Osteoblast (primary cell): ENCODE results near the gene TTC13. TPM values are rescaled to one million over a fixed set of nuclear protein-coding genes. Genes with fewer than 3 reads are reported as not detected.

Source experiments
- DNase-seq: peaks from one replicate; pipeline ENCODE4 v3.0.0; 2011; ENCODE audit warnings: low spot score, mixed read lengths; ENCODE audit not compliant: insufficient read length; ENCODE audit errors: missing footprints
- H2AFZ ChIP-seq: 2 replicates; pipeline ENCODE4 v1.6.0; 2011; ENCODE audit warnings: mild to moderate bottlenecking, low read length
- H3K27ac ChIP-seq: 2 replicates; pipeline ENCODE4 v1.5.1; 2011; ENCODE audit warnings: mild to moderate bottlenecking, low read depth, low read length, moderate library complexity
- H3K27me3 ChIP-seq: 2 replicates; pipeline ENCODE4 v1.6.0; 2012; ENCODE audit warnings: mild to moderate bottlenecking, control low read depth, inconsistent platforms, low read length, moderate library complexity; ENCODE audit not compliant: insufficient read depth
- H3K36me3 ChIP-seq: 2 replicates; pipeline ENCODE4 v1.5.1; 2011; ENCODE audit warnings: mild to moderate bottlenecking, low read length, control low read depth, moderate library complexity; ENCODE audit not compliant: insufficient read depth
- H3K4me1 ChIP-seq: 2 replicates; pipeline ENCODE4 v1.5.1; 2011; ENCODE audit warnings: mild to moderate bottlenecking, low read length, control low read depth, moderate library complexity; ENCODE audit not compliant: insufficient read depth
- H3K4me2 ChIP-seq: 2 replicates; pipeline ENCODE4 v1.6.0; 2011; ENCODE audit warnings: mild to moderate bottlenecking, low read length; ENCODE audit not compliant: insufficient read depth
- H3K4me3 ChIP-seq: fragments of 200-600 bp; sonication (generic); 3 replicates; pipeline ENCODE4 v1.5.1; 2012; ENCODE audit warnings: mild to moderate bottlenecking, low read length, inconsistent platforms; ENCODE audit not compliant: insufficient read depth
- H3K79me2 ChIP-seq: 2 replicates; pipeline ENCODE4 v1.6.0; 2012; ENCODE audit warnings: mild to moderate bottlenecking, low read length, control low read depth, inconsistent platforms; ENCODE audit not compliant: insufficient read depth
- H3K9me3 ChIP-seq: 2 replicates; pipeline ENCODE4 v1.5.1; 2011; ENCODE audit warnings: low read depth, low read length, control low read depth
- H4K20me1 ChIP-seq: 2 replicates; pipeline ENCODE4 v1.6.0; 2012; ENCODE audit warnings: mild to moderate bottlenecking, low read length, control low read depth; ENCODE audit not compliant: insufficient read depth
- CTCF ChIP-seq: IDR thresholded peaks from 2 replicates; pipeline ENCODE4 v1.5.1; 2011; ENCODE audit warnings: mild to moderate bottlenecking, low read depth, low read length, moderate library complexity; ENCODE audit errors: extremely low read depth
- total RNA-seq: library from RNA; depleted of rRNA; stranded (reverse); fragments of >200 nt; gene quantifications from 2 replicates; pipeline ENCODE4 v1.2.3, GENCODE V29; 2012

Gene TTC13
- total RNA-seq, 1 donor: 15.9 TPM

DNA sequence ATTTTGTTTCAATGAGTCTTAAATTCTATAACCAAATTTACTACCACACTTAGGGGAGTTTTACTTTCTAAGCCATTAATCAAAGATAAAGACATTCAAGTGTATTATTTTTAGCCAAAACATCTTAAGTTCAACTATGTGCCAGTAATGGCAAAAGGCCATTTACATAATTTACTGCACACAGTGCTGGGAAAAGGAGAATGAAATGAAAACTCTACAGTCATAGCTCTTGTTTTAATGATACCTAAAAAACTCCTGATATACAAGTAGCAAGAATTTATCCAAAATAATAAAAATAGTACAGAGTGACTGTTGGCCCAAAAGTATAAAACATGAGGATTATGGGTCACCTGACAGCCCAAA lies 67.9 kb downstream of the TTC13 start:
- Histone ChIP-seq H3K27me3 (no peaks in the 10 kb centered on the region), H3K79me2 (no peaks in the 10 kb centered on the region), H2AFZ (no peak overlapping the region), H3K9me3 (no peaks in the 10 kb centered on the region), H3K4me3 (no peak overlapping the region), H3K27ac (no peak overlapping the region), H4K20me1 (no peaks in the 10 kb centered on the region), H3K4me1 (peaks cover 16% of the 10 kb centered on the region), H3K4me2 (no peak overlapping the region), H3K36me3 (peaks cover 12% of the 10 kb centered on the region)
- DNase-seq: no peak
- TF ChIP-seq CTCF: no peak

- H3K9me3 ChIP-seq: no peaks in the 10 kb centered on the region
- H3K79me2 ChIP-seq: no peaks in the 10 kb centered on the region
- H3K4me1 ChIP-seq: peaks cover 21% of the 10 kb centered on the region
- H3K4me2 ChIP-seq: no peak overlapping the region
- no peaks in the 10 kb centered on the region for H3K27me3 ChIP-seq
- no peak overlapping the region for H3K4me3 ChIP-seq
- DNase-seq: no peak
- H3K36me3 ChIP-seq: peaks cover 12% of the 10 kb centered on the region
- H4K20me1 ChIP-seq: no peaks in the 10 kb centered on the region
- no peak for TF ChIP-seq CTCF
- no peak overlapping the region for H2AFZ ChIP-seq
- H3K27ac ChIP-seq: no peak overlapping the region
Observed at GRCh38 chr1:230909974-230910754, 68.5 kb downstream of the TTC13 start.

- Histone ChIP-seq H4K20me1 (no peaks in the 10 kb centered on the region), H3K9me3 (no peaks in the 10 kb centered on the region), H3K27ac (no peak overlapping the region), H3K79me2 (no peaks in the 10 kb centered on the region), H3K36me3 (peaks cover 12% of the 10 kb centered on the region), H3K4me3 (no peak overlapping the region), H3K4me1 (peaks cover 8% of the 10 kb centered on the region), H2AFZ (no peak overlapping the region), H3K4me2 (no peak overlapping the region), H3K27me3 (no peaks in the 10 kb centered on the region)
- DNase-seq: no peak
- no peak for TF ChIP-seq CTCF
Observed at GRCh38 chr1:230907472-230908205, 71.0 kb downstream of the TTC13 start.

- Histone ChIP-seq H3K9me3 (no peaks in the 10 kb centered on the region), H4K20me1 (no peaks in the 10 kb centered on the region), H3K4me3 (no peak overlapping the region), H3K4me1 (peaks cover 9% of the 10 kb centered on the region), H2AFZ (peak overlapping the region; percentile 87), H3K27me3 (no peaks in the 10 kb centered on the region), H3K4me2 (no peak overlapping the region), H3K27ac (peak overlapping the region; percentile 62), H3K36me3 (peaks cover 12% of the 10 kb centered on the region), H3K79me2 (no peaks in the 10 kb centered on the region)
- no peak for DNase-seq
- no peak for TF ChIP-seq CTCF
Observed at GRCh38 chr1:230906226-230906625, 72.4 kb downstream of the TTC13 start.
